SJSA1 (cell line): ENCODE data around the gene IQSEC1. TPM values are rescaled to one million over a fixed set of nuclear protein-coding genes. Genes with fewer than 3 reads are reported as not detected.
A peak's percentile ranks its signal among the peaks of the same experiment; 100 is the strongest.

Experiments
- DNase-seq, 2 experiments: peaks; one replicate each; pipeline ENCODE4 v3.0.0-alpha.2; 2015 to 2020; ENCODE audit warnings: low spot score in 2 of 2, low read depth in 1 of 2
- H3K27ac ChIP-seq: fragments of 250-450 bp; sonication (Bioruptor Pico); 2 replicates; pipeline ENCODE4 v1.5.1; 2020; ENCODE audit warnings: mild to moderate bottlenecking, moderate library complexity
- H3K27me3 ChIP-seq: fragments of 250-450 bp; sonication (Bioruptor Pico); replicated peaks from 2 replicates; pipeline ENCODE4 v1.5.1; 2020; ENCODE audit warnings: mild to moderate bottlenecking, moderate library complexity
- H3K36me3 ChIP-seq: fragments of 250-450 bp; sonication (Bioruptor Pico); 2 replicates; pipeline ENCODE4 v1.5.1; 2020; ENCODE audit warnings: mild to moderate bottlenecking
- H3K4me1 ChIP-seq: fragments of 250-450 bp; sonication (Bioruptor Pico); replicated peaks from 2 replicates; pipeline ENCODE4 v1.6.1; 2021; ENCODE audit warnings: mild to moderate bottlenecking
- H3K4me3 ChIP-seq: fragments of 250-450 bp; sonication (Bioruptor Pico); 2 replicates; pipeline ENCODE4 v1.5.1; 2020; ENCODE audit warnings: mild to moderate bottlenecking
- H3K9me3 ChIP-seq: fragments of 250-450 bp; sonication (Bioruptor Pico); replicated peaks from 2 replicates; pipeline ENCODE4 v1.5.1; 2020; ENCODE audit warnings: mild to moderate bottlenecking
- total RNA-seq: library from RNA; depleted of rRNA; stranded (reverse); fragments of >200 nt; shearing (Covaris generic); gene quantifications from 2 replicates; pipeline ENCODE4 v1.2.3, GENCODE V29; 2014

The IQSEC1 gene
- total RNA-seq, 1 experiment from 2014 or later: 6.5 TPM

DNA sequence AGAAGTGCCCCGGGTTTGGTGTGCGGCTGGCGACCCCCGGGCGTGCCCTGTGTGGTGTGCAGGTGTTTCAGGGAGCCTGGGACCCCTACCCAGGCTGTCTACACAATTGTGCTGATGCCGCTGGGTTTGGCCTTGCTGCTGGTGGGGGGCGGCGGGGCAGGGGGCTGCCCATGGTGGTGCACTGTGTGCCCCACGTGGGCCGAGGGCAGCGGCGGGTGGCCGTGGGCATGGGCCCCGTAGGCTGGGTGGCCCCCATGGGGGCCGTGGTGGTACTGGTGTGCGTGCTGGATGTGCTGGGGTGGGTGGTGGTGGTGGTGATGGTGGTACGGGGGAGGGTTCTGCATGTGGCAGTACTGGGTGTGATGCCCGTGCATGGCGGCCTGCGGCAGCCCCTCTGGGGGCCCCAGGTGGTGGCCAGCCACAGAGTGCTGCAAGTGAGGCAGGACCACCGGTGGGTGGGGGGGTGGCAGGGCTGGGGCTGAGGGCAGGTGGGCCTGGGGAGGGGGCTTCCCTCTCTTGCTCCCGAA, 172.3 kb downstream of the IQSEC1 start:
- no peak for DNase-seq
- peaks cover 5% of the 10 kb centered on the region for H3K36me3 ChIP-seq
- H3K4me3 ChIP-seq: no peak overlapping the region
- no peaks in the 10 kb centered on the region for H3K4me1 ChIP-seq
- H3K27ac ChIP-seq: no peak overlapping the region
- no peaks in the 10 kb centered on the region for H3K27me3 ChIP-seq
- H3K9me3 ChIP-seq: no peaks in the 10 kb centered on the region

DNA sequence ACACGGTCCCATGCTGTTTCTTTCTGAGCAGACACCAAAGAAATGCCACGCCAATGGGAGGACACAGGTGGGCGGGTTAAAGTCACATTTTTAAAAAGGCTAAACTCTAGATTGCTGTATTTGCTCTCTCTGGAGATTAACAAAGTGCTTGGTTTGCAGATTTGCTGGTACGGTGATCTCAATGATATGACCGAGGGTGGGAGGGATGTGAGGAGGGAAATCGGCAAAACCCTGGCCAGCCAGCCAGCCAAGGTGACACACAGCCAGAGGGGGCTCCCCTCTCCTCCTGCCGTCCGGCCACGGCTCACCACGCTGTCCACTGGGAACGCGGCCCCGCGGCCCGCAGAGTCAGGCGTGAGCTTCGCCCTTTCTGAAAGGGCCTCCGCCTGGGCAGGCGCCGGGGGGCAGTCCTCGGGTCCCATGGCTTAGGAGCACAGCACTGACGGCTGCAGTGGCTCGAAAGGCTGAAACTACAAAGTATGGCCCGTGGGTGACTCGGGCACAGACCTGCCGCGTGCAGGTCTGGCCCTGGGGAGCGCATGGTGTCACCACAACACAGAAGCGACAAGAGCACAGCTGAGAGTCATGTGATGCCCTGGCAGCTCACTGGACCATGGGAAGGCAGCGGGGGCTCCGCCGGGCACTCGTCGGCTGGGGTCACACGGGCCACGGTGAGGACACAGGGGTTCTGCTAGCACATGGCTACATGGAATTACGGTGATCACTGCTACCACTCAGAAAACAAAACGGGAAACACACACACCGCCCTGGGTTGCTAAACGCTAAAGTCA, 174.1 kb downstream of the IQSEC1 start:
- Histone ChIP-seq H3K4me3 (no peak overlapping the region), H3K27ac (no peak overlapping the region), H3K4me1 (peaks cover 7% of the 10 kb centered on the region), H3K27me3 (no peaks in the 10 kb centered on the region), H3K9me3 (no peaks in the 10 kb centered on the region), H3K36me3 (no peaks in the 10 kb centered on the region)
- no peak for DNase-seq

DNA sequence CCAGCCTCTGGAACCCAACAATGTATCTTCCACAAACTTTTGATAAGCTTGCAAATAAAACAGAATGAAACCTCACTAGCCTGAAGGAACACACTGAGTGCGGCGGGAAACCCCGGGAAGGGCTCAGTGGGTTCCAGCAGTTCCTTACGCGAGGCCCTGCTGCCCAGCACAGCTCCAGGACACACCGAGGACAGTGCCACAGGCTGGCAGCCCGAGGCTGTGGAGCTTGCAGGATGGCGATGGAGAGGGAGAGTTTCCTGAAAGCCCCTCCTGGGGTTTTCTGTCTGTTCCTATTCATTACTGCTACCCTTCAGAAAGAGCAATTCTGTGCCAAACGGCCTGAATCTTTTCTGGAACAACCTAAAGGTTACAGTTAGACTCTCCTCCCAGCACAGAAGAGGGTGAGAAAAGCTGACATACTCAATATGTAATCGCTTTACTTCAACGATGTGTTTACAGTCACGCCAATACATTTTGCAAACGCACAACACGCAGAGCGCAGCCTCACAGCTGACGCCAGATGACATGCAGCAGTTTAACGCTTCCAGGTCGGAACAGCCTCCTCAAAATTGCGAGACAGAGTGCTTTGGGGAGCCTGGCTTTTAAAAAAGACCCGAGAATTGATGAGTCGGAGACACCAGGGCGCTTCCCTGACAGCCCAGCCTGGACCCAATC, 174.8 kb downstream of the IQSEC1 start:
- no peaks in the 10 kb centered on the region for H3K27me3 ChIP-seq
- DNase-seq: no peak
- H3K36me3 ChIP-seq: no peaks in the 10 kb centered on the region
- no peaks in the 10 kb centered on the region for H3K9me3 ChIP-seq
- peaks cover 7% of the 10 kb centered on the region for H3K4me1 ChIP-seq
- no peak overlapping the region for H3K4me3 ChIP-seq
- H3K27ac ChIP-seq: no peak overlapping the region

DNA sequence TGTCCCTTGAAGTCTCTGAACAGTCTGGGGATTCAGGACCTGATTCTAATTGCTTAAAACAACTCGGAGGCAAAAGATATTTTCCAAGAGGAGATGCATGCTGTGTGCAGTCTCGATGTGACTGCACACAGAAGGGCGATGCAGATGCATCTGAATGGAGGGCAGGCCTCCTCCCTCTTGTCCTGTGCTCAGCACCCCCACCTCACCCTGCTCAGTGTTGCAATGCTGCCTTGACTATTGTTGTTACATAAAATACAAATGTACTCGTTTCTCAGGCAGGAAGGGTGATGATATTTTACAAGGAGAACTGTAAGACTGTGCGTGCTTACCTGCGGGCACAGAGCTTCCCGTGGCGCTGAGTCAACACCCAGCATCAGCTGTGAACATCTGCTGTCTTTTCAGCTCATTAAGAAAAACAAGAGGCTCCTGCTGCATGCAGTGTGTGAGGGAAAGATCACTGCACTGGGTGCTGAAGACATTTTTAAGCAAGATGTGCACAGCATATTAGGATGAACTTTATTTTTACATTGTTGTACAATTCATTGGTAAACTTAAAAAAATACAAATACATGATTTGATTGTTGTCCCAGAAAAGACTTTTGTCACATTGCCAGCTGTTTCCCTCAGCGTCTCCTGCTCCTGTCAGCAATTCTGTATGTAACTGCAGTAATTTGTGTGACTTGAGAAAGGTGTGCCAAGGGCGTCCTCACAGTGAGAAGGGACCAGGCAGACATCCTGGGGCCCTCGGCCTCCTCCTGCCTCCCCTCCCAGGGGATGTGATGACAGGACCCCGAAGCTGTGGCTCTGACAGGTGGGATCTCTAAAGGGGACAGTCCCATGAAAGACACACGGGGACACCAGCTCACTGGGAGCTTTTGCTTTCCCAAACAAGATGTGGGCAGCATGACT, 175.6 kb downstream of the IQSEC1 start:
- Histone ChIP-seq H3K27ac (no peak overlapping the region), H3K9me3 (no peaks in the 10 kb centered on the region), H3K4me1 (peaks cover 7% of the 10 kb centered on the region), H3K27me3 (no peaks in the 10 kb centered on the region), H3K36me3 (no peaks in the 10 kb centered on the region), H3K4me3 (no peak overlapping the region)
- no peak for DNase-seq

DNA sequence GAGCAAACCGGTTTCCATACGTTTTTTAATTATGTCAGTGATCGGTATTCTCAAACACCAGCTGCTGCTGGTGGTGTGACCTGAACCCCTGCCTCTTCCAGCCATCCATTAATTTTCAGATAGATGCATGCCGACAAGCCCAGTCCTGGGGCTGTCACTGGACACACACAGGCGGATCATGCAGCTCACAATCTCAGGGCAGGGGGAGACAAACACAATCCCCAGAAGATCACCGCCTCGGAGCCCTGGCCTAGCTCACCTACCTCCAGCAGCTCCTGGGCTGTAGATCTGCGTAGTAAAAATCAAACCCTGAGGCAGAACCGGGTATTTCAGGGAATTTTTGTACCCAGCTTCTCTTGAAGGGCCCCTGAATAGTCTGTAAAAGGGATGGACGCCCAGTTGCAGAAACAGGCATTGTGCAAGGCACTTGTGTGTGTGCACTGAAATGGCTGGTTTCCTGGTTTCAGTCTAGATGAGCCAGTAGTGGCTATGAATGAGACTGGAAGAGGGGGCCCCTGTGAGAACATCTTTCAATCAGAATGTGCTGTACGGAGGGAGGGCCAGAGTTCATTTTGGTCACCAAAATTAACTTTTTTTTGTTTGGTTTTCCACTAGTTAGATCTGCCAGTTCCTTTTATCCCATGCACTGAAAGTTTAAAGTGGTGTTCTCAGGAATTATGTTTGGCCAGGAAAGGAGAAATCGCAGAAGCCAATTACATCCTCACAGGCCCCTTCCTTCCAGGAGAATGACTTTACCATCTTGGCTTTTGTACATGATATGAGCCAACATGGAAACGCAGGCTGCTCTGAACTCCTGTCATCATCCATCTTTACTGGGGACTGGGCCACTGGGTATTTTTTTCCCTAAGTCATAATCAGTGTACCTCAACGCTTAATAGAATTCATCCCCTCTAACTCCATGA, 176.9 kb downstream of the IQSEC1 start:
- Histone ChIP-seq H3K27ac (no peak overlapping the region), H3K36me3 (no peaks in the 10 kb centered on the region), H3K4me3 (no peak overlapping the region), H3K9me3 (no peaks in the 10 kb centered on the region), H3K4me1 (peaks cover 7% of the 10 kb centered on the region), H3K27me3 (no peaks in the 10 kb centered on the region)
- no peak for DNase-seq

DNA sequence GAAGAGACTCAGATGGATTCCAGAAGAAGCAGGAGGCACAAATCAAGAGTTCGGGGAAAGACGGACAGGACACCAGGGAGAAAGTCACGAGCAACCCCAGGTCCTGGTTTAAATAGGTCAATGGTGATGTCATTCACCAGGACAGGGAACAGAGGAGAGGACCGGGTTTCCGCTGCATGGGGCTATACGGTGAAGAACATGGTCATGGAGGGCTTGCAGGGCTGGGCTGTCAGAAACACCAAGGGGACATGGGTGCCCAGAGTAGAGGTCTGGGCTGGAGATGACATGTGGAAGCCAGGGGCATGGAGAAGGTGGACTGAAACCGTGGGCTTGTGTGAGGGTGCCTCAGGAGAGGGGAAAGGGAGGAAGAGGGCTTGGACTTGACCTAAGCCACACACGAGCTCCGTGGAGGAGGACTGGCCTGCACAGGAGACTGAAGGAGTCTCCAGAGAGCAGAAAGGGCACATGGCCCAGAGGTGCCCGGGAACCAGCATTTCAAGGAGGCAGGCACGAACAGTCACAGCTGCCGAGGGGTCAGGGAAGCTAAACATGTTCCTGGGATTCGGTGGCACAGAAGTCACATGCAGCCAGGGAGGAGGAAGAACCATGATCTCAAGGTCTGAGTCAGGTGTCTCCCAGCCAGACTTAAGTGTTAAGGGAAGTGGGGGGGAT, 177.7 kb downstream of the IQSEC1 start:
- no peaks in the 10 kb centered on the region for H3K9me3 ChIP-seq
- no peaks in the 10 kb centered on the region for H3K36me3 ChIP-seq
- no peak for DNase-seq
- H3K4me3 ChIP-seq: no peak overlapping the region
- H3K4me1 ChIP-seq: peaks cover 7% of the 10 kb centered on the region
- H3K27ac ChIP-seq: no peak overlapping the region
- H3K27me3 ChIP-seq: no peaks in the 10 kb centered on the region; the same call in 1 of the 2 replicates

DNA sequence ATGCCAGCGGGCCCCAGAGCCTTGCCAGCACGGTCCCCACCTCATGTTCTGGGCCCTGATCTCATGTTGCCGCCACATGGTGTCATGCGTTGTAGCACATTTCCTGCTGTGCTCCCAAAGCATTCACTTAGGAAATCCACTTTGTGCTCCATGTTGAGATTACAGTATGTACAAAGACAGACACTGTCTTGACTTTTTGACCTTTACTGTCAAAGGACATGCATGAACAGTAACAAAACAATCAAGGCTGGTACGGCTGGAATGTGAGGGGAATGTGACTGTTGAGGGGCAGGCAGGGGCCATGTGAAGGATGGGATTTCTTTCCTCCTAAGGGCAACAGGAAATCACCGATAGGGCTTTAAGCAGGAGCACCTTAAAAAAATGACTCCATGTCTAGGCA, 178.6 kb downstream of the IQSEC1 start:
- no peaks in the 10 kb centered on the region for H3K9me3 ChIP-seq
- H3K36me3 ChIP-seq: no peaks in the 10 kb centered on the region
- H3K4me3 ChIP-seq: no peak overlapping the region
- H3K27me3 ChIP-seq: peaks cover 5% of the 10 kb centered on the region; the same call in 1 of the 2 replicates
- peak in 1 of 2 experiments; percentile 9 for DNase-seq
- no peak overlapping the region for H3K27ac ChIP-seq
- H3K4me1 ChIP-seq: peaks cover 7% of the 10 kb centered on the region

DNA sequence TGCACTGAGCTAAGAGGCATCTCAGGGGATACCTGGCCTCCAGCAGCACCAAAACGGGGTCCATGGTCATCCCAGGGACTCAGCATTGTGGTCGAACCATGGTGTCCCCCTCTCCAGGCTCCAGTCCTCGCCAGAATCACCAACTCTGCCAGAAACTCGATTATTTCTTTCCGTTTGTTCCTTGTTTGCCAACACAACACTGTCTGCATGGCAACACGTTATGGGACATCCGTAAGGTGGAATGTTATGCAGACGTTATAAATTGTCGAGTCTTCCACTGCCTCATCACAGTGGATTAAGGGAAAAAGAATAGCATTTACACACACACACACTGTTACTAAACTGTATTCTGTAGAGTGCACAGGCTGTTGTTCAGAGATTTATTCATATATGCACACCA, 179.4 kb downstream of the IQSEC1 start:
- Histone ChIP-seq H3K4me1 (peaks cover 7% of the 10 kb centered on the region), H3K27ac (no peak overlapping the region), H3K9me3 (no peaks in the 10 kb centered on the region), H3K4me3 (no peak overlapping the region), H3K36me3 (no peaks in the 10 kb centered on the region), H3K27me3 (peaks cover 5% of the 10 kb centered on the region)
- no peak for DNase-seq

DNA sequence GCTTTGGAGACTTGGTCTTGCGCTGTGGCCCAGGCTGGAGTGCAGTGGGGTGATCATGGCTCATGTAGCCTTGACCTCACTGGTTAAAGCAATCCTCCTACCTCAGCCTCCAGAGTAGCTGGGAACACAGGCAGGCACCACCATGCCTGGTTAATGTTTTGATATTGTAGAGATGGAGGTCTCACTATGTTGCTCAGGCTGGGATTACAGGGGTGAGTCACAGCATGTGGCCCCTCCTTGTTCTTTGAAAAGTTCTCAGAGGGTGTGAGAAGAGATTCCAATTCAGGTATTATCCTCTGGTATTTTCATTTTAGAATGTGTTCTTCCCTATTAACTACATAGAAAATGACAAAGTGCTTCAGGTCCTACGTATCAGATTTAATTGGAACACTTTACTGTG, 180.0 kb downstream of the IQSEC1 start:
- no peaks in the 10 kb centered on the region for H3K9me3 ChIP-seq
- no peak overlapping the region for H3K4me3 ChIP-seq
- H3K27ac ChIP-seq: no peak overlapping the region
- DNase-seq: no peak
- no peaks in the 10 kb centered on the region for H3K36me3 ChIP-seq
- H3K4me1 ChIP-seq: peaks cover 7% of the 10 kb centered on the region
- peaks cover 6% of the 10 kb centered on the region for H3K27me3 ChIP-seq

DNA sequence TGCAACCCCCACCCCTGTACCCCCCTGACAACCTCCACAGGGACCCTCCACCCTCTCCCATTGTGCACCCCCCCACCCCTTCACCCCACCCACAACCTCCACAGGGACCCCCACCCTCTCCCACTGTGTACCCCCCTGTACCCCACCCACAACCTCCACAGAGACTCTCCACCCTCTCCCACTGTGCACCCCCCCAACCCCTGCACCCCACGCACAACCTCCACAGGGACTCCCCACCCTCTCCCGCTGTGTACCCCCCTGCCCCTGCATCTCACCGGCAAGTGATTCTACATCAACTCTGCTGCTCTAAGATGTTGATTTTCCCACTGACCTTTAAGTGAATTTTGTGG, 180.4 kb downstream of the IQSEC1 start:
- Histone ChIP-seq H3K27ac (no peak overlapping the region), H3K36me3 (no peaks in the 10 kb centered on the region), H3K27me3 (peaks cover 11% of the 10 kb centered on the region), H3K9me3 (no peaks in the 10 kb centered on the region), H3K4me1 (peaks cover 7% of the 10 kb centered on the region), H3K4me3 (no peak overlapping the region)
- no peak for DNase-seq

DNA sequence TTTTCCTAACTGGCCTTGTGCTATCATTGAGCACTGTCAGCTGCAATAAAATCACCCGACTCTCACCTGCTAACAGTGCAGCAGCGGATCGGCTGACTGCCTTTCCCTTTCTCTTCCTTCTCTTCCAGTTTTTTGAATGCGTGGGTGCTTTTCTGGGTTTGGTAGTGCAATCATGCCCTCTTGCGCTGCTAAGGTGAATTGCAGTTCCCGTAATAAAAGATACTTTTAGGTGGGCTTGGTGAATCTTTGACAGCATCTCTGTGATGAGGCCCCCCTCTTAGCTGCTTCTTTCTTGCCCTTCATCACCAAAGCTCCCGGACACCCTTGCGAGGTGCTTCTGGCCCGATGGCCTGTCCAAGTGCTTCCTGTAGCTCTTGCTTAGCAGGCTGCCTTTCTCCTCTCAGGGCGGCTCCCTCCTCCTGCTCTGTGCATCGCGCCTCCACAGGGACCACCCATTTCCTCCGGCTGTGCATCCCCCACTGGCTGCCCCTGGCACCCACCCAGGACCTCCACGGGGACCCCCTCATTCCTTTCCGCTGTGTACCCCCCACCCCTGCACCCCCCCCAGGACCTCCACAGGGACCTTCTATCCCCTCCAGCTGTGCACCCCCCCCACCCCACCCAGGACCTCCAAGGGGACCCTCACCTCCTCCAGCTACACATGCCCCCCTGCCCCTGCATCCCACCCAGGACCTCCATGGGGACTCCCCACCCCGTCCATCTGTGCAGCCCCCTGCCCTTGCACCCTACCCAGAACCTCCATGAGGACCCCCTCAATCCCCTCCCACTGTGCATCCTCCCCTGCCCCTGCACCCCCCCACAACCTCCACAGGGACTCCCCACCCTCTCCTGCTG, 181.0 kb downstream of the IQSEC1 start:
- DNase-seq: peak in 1 of 2 experiments; percentile 41
- H3K4me3 ChIP-seq: no peak overlapping the region
- peaks cover 7% of the 10 kb centered on the region for H3K4me1 ChIP-seq
- peaks cover 11% of the 10 kb centered on the region for H3K27me3 ChIP-seq
- H3K36me3 ChIP-seq: no peaks in the 10 kb centered on the region
- no peaks in the 10 kb centered on the region for H3K9me3 ChIP-seq
- no peak overlapping the region for H3K27ac ChIP-seq
